Thyroid gland (tissue), 4 donors: ENCODE measurements around the gene PNPLA2.

Experiments used
- CTCF ChIP-seq, 6 experiments: fragments of 200-600 bp in 3 of 6; fragments of 450-650 bp in 3 of 6; sonication (generic) in 3 of 6; IDR thresholded peaks; one replicate each; pipeline ENCODE4 v1.5.1; 2016 to 2019; ENCODE audit warnings: antibody characterized with exemption in 6 of 6, mild to moderate bottlenecking in 2 of 6, inconsistent platforms in 1 of 6, moderate library complexity in 1 of 6
- POLR2A ChIP-seq, 2 donors: fragments of 450-650 bp; IDR thresholded peaks; one replicate each; pipeline ENCODE4 v1.6.1; 2017; ENCODE audit warnings: antibody characterized with exemption in 2 of 2, mild to moderate bottlenecking in 2 of 2, moderate library complexity in 1 of 2

GRCh38 chr11:855796-856195, 37.1 kb downstream of the PNPLA2 start:
- TF ChIP-seq CTCF (IDR thresholded peaks at IDR 0.05), result no peak
- TF ChIP-seq POLR2A (IDR thresholded peaks at IDR 0.05), result no peak
